ENCODE data around the gene CNP.
A peak's percentile ranks its signal among the peaks of the same experiment; 100 is the strongest.

DNA sequence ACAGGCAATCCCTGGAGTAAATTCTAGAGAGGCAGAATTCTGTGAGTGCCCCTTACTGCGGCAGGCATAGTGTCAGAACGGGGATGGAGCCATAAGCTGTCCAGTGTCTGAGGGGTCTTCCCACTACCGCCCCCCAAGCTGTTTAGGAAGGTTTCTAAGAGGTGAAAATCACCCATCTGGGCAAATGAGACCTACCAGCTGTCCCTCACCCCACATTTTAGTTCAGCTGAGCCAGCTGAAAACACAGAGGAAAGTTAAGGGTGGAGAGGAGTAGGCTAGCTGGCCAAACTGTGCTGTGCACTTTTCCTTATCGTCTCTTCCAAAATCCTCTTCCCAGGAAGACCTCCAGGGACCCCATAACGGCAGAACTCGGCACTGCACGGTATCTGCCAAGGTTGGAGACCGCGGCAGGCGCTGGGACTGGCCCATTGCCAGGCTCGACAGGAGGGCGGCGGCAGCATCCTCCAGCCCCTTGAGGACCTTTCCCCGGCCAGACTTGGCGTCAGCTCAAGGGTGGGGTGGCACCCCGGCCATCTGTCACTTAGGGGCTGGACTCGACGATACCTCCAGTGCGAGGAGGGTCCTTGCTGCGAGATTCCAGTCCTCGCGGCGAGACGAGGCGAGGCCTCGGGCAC is 48.8 kb upstream of the CNP start:
- TF ChIP-seq, protein P1, sequence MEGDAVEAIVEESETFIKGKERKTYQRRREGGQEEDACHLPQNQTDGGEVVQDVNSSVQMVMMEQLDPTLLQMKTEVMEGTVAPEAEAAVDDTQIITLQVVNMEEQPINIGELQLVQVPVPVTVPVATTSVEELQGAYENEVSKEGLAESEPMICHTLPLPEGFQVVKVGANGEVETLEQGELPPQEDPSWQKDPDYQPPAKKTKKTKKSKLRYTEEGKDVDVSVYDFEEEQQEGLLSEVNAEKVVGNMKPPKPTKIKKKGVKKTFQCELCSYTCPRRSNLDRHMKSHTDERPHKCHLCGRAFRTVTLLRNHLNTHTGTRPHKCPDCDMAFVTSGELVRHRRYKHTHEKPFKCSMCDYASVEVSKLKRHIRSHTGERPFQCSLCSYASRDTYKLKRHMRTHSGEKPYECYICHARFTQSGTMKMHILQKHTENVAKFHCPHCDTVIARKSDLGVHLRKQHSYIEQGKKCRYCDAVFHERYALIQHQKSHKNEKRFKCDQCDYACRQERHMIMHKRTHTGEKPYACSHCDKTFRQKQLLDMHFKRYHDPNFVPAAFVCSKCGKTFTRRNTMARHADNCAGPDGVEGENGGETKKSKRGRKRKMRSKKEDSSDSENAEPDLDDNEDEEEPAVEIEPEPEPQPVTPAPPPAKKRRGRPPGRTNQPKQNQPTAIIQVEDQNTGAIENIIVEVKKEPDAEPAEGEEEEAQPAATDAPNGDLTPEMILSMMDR (IDR thresholded peaks at IDR 0.05), result peak in 1 of 3 experiments; percentile 6
- no peak for TF ChIP-seq POLR2A (IDR thresholded peaks at IDR 0.05)
